IMR-90 (cell line): ENCODE measurements around the gene GDPD5.

ENCODE experiments used
- CEBPB ChIP-seq: IDR thresholded peaks from 2 replicates; pipeline ENCODE4 v1.6.1; 2012; ENCODE audit warnings: low read depth, low read length, improper control_type of control experiment
- CHD1 ChIP-seq: IDR thresholded peaks from 2 replicates; pipeline ENCODE4 v1.6.1; 2012; ENCODE audit warnings: low read depth, low read length, improper control_type of control experiment
- CTCF ChIP-seq: conservative IDR thresholded peaks from 2 replicates; pipeline ENCODE4 v1.5.1; 2012; ENCODE audit warnings: mild to moderate bottlenecking, low read depth, low read length, improper control_type of control experiment
- ELK1 ChIP-seq: fragments of 150-350 bp; IDR thresholded peaks from 2 replicates; pipeline ENCODE4 v1.6.1; 2016; ENCODE audit warnings: low read depth, mild to moderate bottlenecking, low read length, moderate library complexity, borderline replicate concordance
- FOS ChIP-seq: fragments of 150-350 bp; IDR thresholded peaks from 2 replicates; pipeline ENCODE4 v1.6.1; 2016; ENCODE audit warnings: low read depth, low read length
- MAZ ChIP-seq: IDR thresholded peaks from 2 replicates; pipeline ENCODE4 v1.6.1; 2012; ENCODE audit warnings: low read depth, mild to moderate bottlenecking, low read length, improper control_type of control experiment, moderate library complexity, borderline replicate concordance
- NFE2L2 ChIP-seq: fragments of 150-350 bp; IDR thresholded peaks from 2 replicates; pipeline ENCODE4 v1.6.1; 2016; ENCODE audit warnings: low read depth, mild to moderate bottlenecking, low read length
- POLR2A ChIP-seq: IDR thresholded peaks from 2 replicates; pipeline ENCODE4 v1.6.1; 2012; ENCODE audit warnings: mild to moderate bottlenecking, low read depth, low read length
- RAD21 ChIP-seq: IDR thresholded peaks from 2 replicates; pipeline ENCODE4 v1.6.1; 2012; ENCODE audit warnings: low read length, improper control_type of control experiment
- RCOR1 ChIP-seq: IDR thresholded peaks from 2 replicates; pipeline ENCODE4 v1.6.1; 2012; ENCODE audit warnings: mild to moderate bottlenecking, low read length, improper control_type of control experiment; ENCODE audit not compliant: insufficient replicate concordance
- RFX5 ChIP-seq: IDR thresholded peaks from 2 replicates; pipeline ENCODE4 v1.8.0; 2012; ENCODE audit warnings: low read depth, mild to moderate bottlenecking, low read length, moderate library complexity
- SMC3 ChIP-seq: fragments of 150-350 bp; IDR thresholded peaks from 2 replicates; pipeline ENCODE4 v1.6.1; 2016; ENCODE audit warnings: low read depth, mild to moderate bottlenecking, antibody characterized with exemption, low read length, moderate library complexity

- TF ChIP-seq POLR2A (no peak), RAD21 (no peak), CTCF (no peak), RCOR1 (no peak), CEBPB (no peak), NFE2L2 (no peak), CHD1 (no peak), RFX5 (no peak), SMC3 (no peak), ELK1 (no peak), MAZ (no peak), FOS (no peak)
These were observed 58.4 kb downstream of the GDPD5 start for GRCh38 chr11:75467311-75467710.
